ENCODE measurements around the gene LRP1B.
A peak's percentile ranks its signal among the peaks of the same experiment; 100 is the strongest.

The LRP1B gene

GRCh38 chr2:142040556-142040955, 90.3 kb downstream of the LRP1B start:
- Histone ChIP-seq H3K9me3 (ENCODE audit: control insufficient read depth, low read length) (no peaks in the 10 kb centered on the region), H3K36me3 (ENCODE audit: control insufficient read depth, insufficient read depth, low read length, severe bottlenecking) (no peaks in the 10 kb centered on the region), H3K4me1 (ENCODE audit: control insufficient read depth, insufficient read depth, low read length) (peaks cover 26% of the 10 kb centered on the region), H3K4me3 (ENCODE audit: low read length) (no peak overlapping the region), H3K27me3 (replicated peaks; ENCODE audit: control insufficient read depth, insufficient read depth, low read length) (no peaks in the 10 kb centered on the region), H3K9ac (ENCODE audit: low read length) (no peak overlapping the region)
- DNase-seq (ENCODE audit: low read depth) = no peak

DNA sequence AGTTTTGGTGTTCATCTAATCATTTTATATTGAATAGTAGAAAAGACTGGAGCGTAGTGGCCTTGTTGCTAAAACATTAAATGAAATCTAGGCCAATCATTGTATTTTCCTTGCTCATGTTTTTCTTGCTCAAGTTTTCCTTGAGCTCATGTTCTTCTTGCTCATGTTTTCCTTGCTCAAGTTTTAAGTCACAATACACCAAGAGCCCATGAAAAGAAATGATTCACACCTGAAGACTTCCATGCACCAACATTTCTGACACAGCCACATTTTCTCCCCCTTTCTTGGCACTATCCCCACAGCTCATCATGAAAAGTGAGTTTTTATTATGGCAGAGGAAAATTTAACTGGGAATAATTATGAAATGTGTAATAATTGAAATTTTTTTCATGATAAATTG, 92.0 kb downstream of the LRP1B start:
- peaks cover 21% of the 10 kb centered on the region for H3K4me1 ChIP-seq (ENCODE audit: control insufficient read depth, insufficient read depth, low read length)
- H3K27me3 ChIP-seq (replicated peaks; ENCODE audit: control insufficient read depth, insufficient read depth, low read length) = no peaks in the 10 kb centered on the region
- no peak overlapping the region for H3K4me3 ChIP-seq (ENCODE audit: low read length)
- H3K36me3 ChIP-seq (ENCODE audit: control insufficient read depth, insufficient read depth, low read length, severe bottlenecking) = no peaks in the 10 kb centered on the region
- no peak overlapping the region for H3K9ac ChIP-seq (ENCODE audit: low read length)
- DNase-seq (ENCODE audit: low read depth) = no peak
- H3K9me3 ChIP-seq (ENCODE audit: control insufficient read depth, low read length) = no peaks in the 10 kb centered on the region

DNA sequence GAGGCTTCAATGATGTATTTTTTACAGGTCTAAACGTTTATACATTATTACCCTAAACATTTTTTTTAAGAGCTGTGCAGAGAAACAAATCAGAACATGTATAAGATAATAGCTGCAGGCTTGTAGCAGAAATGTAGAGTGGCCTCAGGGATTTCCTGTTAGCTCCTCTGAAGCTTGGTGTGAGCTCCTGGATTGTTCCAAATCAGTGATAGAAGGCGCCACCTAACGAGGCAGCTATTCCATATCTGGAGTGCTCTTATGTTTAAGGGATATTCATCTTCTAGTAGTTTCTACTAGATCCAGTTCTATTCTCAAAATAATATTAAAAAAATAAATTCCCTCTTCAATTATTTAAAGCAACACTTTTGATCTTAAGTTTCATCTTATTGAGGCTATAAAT, 93.1 kb downstream of the LRP1B start:
- DNase-seq (ENCODE audit: low read depth) = peak; percentile 27
- no peaks in the 10 kb centered on the region for H3K9me3 ChIP-seq (ENCODE audit: control insufficient read depth, low read length)
- peaks cover 21% of the 10 kb centered on the region for H3K4me1 ChIP-seq (ENCODE audit: control insufficient read depth, insufficient read depth, low read length)

DNA sequence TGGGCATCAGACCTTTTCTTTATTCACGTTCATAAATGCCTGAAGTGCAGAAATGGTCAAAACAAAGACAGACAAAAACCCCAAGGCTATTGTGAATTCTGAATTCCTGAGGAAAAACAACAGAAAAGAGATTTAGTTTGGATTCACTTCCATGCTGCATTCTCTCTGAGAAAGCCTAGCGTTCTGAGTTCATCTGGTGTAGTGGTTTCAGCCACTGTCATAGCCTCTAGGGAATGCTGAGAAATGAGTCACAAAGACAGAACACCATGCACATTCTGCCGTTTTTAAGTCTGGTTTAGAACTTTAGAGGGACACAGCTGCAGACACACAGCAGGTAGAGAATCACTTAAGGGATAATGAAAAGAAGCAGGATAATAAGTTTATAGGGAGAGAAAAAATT, 93.8 kb downstream of the LRP1B start:
- DNase-seq (ENCODE audit: low read depth) = peak; percentile 50
- H3K9ac ChIP-seq (ENCODE audit: low read length) = no peak overlapping the region
- H3K36me3 ChIP-seq (ENCODE audit: control insufficient read depth, insufficient read depth, low read length, severe bottlenecking) = no peaks in the 10 kb centered on the region
- no peaks in the 10 kb centered on the region for H3K27me3 ChIP-seq (replicated peaks; ENCODE audit: control insufficient read depth, insufficient read depth, low read length)
- H3K4me1 ChIP-seq (ENCODE audit: control insufficient read depth, insufficient read depth, low read length) = peaks cover 21% of the 10 kb centered on the region
- H3K9me3 ChIP-seq (ENCODE audit: control insufficient read depth, low read length) = no peaks in the 10 kb centered on the region
- no peak overlapping the region for H3K4me3 ChIP-seq (ENCODE audit: low read length)

More for the DNA sequence above, 93.1 kb downstream of the LRP1B start:
- no peak overlapping the region for H3K4me3 ChIP-seq (ENCODE audit: low read length)
- H3K9ac ChIP-seq (ENCODE audit: low read length) = no peak overlapping the region
- no peaks in the 10 kb centered on the region for H3K36me3 ChIP-seq (ENCODE audit: control insufficient read depth, insufficient read depth, low read length, severe bottlenecking)
- no peaks in the 10 kb centered on the region for H3K27me3 ChIP-seq (replicated peaks; ENCODE audit: control insufficient read depth, insufficient read depth, low read length)

DNA sequence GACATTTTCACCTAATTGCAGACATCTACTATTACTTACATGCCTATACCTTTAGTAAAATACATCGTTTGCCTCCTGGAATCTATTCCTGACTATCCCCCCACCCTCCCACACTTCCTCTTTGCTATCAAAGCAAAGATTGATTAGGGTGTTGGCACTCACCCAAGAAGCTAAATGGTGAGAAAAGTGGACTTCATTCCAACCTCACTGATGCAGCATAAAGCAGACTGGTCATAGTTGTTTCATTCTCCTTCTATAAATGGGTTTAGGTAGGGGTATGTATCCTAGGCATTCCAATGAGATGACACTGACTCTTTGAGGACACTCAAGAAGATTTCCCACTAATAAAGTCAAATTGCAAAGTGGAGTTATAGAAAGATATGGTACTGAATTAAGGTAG, 97.4 kb downstream of the LRP1B start:
- H3K36me3 ChIP-seq (ENCODE audit: control insufficient read depth, insufficient read depth, low read length, severe bottlenecking) = no peaks in the 10 kb centered on the region
- H3K9me3 ChIP-seq (ENCODE audit: control insufficient read depth, low read length) = no peaks in the 10 kb centered on the region
- H3K9ac ChIP-seq (ENCODE audit: low read length) = no peak overlapping the region
- DNase-seq (ENCODE audit: low read depth) = no peak
- peaks cover 16% of the 10 kb centered on the region for H3K4me1 ChIP-seq (ENCODE audit: control insufficient read depth, insufficient read depth, low read length)
- H3K4me3 ChIP-seq (ENCODE audit: low read length) = no peak overlapping the region
- no peaks in the 10 kb centered on the region for H3K27me3 ChIP-seq (replicated peaks; ENCODE audit: control insufficient read depth, insufficient read depth, low read length)

DNA sequence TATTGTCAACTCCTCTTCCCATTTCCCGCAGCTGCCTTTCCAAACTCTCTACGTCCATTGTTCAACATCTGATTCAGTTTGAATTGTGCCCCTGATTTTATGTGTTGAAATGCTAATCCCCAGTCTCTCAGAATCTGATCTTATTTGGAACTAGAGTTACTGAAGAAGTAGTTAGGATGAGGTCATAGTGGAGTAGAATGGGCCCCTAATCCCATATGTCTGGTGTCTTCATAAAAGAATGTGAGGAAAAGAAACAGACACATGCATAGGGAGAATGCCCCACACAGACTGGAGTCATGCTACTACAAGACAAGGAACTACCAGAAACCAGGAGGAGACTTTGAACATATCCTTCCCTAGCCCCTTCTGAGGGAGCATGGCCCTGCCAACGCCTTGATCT, 99.2 kb downstream of the LRP1B start:
- no peak for DNase-seq (ENCODE audit: low read depth)
- Histone ChIP-seq H3K9me3 (ENCODE audit: control insufficient read depth, low read length) (no peaks in the 10 kb centered on the region), H3K4me1 (ENCODE audit: control insufficient read depth, insufficient read depth, low read length) (peaks cover 9% of the 10 kb centered on the region), H3K36me3 (ENCODE audit: control insufficient read depth, insufficient read depth, low read length, severe bottlenecking) (no peaks in the 10 kb centered on the region), H3K27me3 (replicated peaks; ENCODE audit: control insufficient read depth, insufficient read depth, low read length) (no peaks in the 10 kb centered on the region), H3K9ac (ENCODE audit: low read length) (no peak overlapping the region), H3K4me3 (ENCODE audit: low read length) (no peak overlapping the region)

DNA sequence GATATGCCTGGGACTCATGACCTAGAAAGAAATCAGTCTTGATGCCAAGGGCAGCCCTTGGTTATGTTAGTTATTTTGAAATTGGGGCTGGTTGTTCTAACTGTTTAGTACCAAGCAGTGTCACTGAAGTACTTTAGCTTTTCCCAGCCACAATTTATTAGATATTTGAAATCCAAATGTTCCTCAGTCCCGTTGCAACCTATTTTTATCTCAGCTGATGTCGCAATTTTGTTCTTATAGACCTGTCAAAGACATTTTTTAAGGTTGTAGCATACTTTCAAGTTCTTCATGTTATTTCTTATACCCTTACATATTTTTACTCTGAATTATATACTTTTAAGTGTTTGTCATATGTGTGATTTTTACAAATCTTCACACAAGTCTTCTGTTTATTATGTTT, 100.1 kb downstream of the LRP1B start:
- H3K4me3 ChIP-seq (ENCODE audit: low read length) = no peak overlapping the region
- peaks cover 12% of the 10 kb centered on the region for H3K4me1 ChIP-seq (ENCODE audit: control insufficient read depth, insufficient read depth, low read length)
- H3K27me3 ChIP-seq (replicated peaks; ENCODE audit: control insufficient read depth, insufficient read depth, low read length) = no peaks in the 10 kb centered on the region
- no peak overlapping the region for H3K9ac ChIP-seq (ENCODE audit: low read length)
- H3K9me3 ChIP-seq (ENCODE audit: control insufficient read depth, low read length) = no peaks in the 10 kb centered on the region
- no peaks in the 10 kb centered on the region for H3K36me3 ChIP-seq (ENCODE audit: control insufficient read depth, insufficient read depth, low read length, severe bottlenecking)
- peak; percentile 23 for DNase-seq (ENCODE audit: low read depth)

- DNase-seq (ENCODE audit: low read depth) = no peak
- Histone ChIP-seq H3K27me3 (replicated peaks; ENCODE audit: control insufficient read depth, insufficient read depth, low read length) (no peaks in the 10 kb centered on the region), H3K4me3 (ENCODE audit: low read length) (no peak overlapping the region), H3K9me3 (ENCODE audit: control insufficient read depth, low read length) (no peaks in the 10 kb centered on the region), H3K36me3 (ENCODE audit: control insufficient read depth, insufficient read depth, low read length, severe bottlenecking) (no peaks in the 10 kb centered on the region), H3K9ac (ENCODE audit: low read length) (no peak overlapping the region), H3K4me1 (ENCODE audit: control insufficient read depth, insufficient read depth, low read length) (peaks cover 12% of the 10 kb centered on the region)
Measured at GRCh38 chr2:142029974-142030373, 100.8 kb downstream of the LRP1B start.

GRCh38 chr2:142025394-142025793, 105.4 kb downstream of the LRP1B start:
- Histone ChIP-seq H3K9ac (ENCODE audit: low read length) (no peak overlapping the region), H3K4me1 (ENCODE audit: control insufficient read depth, insufficient read depth, low read length) (peaks cover 11% of the 10 kb centered on the region), H3K36me3 (ENCODE audit: control insufficient read depth, insufficient read depth, low read length, severe bottlenecking) (no peaks in the 10 kb centered on the region), H3K27me3 (replicated peaks; ENCODE audit: control insufficient read depth, insufficient read depth, low read length) (no peaks in the 10 kb centered on the region), H3K4me3 (ENCODE audit: low read length) (no peak overlapping the region), H3K9me3 (ENCODE audit: control insufficient read depth, low read length) (no peaks in the 10 kb centered on the region)
- no peak for DNase-seq (ENCODE audit: low read depth)

DNA sequence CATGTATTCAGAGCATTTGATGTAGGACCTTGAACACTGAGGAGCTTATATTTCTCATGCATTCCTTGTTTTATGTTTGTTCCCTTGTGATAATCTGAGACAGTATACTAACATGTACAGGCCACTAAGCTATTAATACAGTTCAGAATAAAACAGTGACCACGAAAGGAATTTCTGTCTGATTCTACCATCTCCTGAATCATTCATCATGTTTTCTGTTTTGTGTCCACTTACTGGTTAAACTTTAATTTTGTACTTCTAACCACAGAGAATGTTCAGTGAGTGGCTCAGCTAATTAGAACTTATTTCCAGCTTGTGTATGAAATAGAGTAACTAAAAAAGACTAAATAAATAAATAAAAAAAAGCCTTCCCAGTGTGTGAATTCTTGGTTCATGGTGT, 110.4 kb downstream of the LRP1B start:
- no peak for DNase-seq (ENCODE audit: low read depth)
- no peaks in the 10 kb centered on the region for H3K36me3 ChIP-seq (ENCODE audit: control insufficient read depth, insufficient read depth, low read length, severe bottlenecking)
- no peak overlapping the region for H3K9ac ChIP-seq (ENCODE audit: low read length)
- H3K27me3 ChIP-seq (replicated peaks; ENCODE audit: control insufficient read depth, insufficient read depth, low read length) = no peaks in the 10 kb centered on the region
- H3K4me1 ChIP-seq (ENCODE audit: control insufficient read depth, insufficient read depth, low read length) = no peaks in the 10 kb centered on the region
- no peaks in the 10 kb centered on the region for H3K9me3 ChIP-seq (ENCODE audit: control insufficient read depth, low read length)
- no peak overlapping the region for H3K4me3 ChIP-seq (ENCODE audit: low read length)

- H3K9ac ChIP-seq (ENCODE audit: low read length) = no peak overlapping the region
- H3K27me3 ChIP-seq (replicated peaks; ENCODE audit: control insufficient read depth, insufficient read depth, low read length) = no peaks in the 10 kb centered on the region
- peaks cover 10% of the 10 kb centered on the region for H3K4me1 ChIP-seq (ENCODE audit: control insufficient read depth, insufficient read depth, low read length)
- DNase-seq (ENCODE audit: low read depth) = no peak
- no peak overlapping the region for H3K4me3 ChIP-seq (ENCODE audit: low read length)
- H3K36me3 ChIP-seq (ENCODE audit: control insufficient read depth, insufficient read depth, low read length, severe bottlenecking) = no peaks in the 10 kb centered on the region
- H3K9me3 ChIP-seq (ENCODE audit: control insufficient read depth, low read length) = no peaks in the 10 kb centered on the region
Measured at GRCh38 chr2:142014536-142014935, 116.3 kb downstream of the LRP1B start.

DNA sequence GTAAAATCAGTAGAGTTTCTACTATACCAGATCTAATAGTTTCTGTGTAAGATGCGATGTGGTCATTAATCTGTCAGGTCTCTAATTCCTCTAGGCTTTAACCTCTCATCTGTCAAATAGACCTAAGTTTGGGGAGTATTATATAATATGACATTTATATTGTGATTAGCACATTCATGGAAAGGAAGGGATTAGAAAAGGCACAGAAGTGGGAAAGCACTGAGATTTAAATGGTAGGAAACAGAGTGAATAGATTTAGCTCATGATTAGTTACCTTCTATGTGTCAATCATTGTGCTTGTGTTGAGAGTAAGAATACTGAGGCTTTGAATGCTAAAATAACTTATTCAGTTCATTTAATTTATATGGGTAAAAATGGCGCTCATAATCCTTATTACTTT, 118.0 kb downstream of the LRP1B start:
- no peaks in the 10 kb centered on the region for H3K36me3 ChIP-seq (ENCODE audit: control insufficient read depth, insufficient read depth, low read length, severe bottlenecking)
- no peak overlapping the region for H3K4me3 ChIP-seq (ENCODE audit: low read length)
- DNase-seq (ENCODE audit: low read depth) = no peak
- no peaks in the 10 kb centered on the region for H3K9me3 ChIP-seq (ENCODE audit: control insufficient read depth, low read length)
- H3K9ac ChIP-seq (ENCODE audit: low read length) = no peak overlapping the region
- peaks cover 10% of the 10 kb centered on the region for H3K4me1 ChIP-seq (ENCODE audit: control insufficient read depth, insufficient read depth, low read length)
- H3K27me3 ChIP-seq (replicated peaks; ENCODE audit: control insufficient read depth, insufficient read depth, low read length) = no peaks in the 10 kb centered on the region
